HG02642 (cell line): ENCODE data around the gene NPFF.

Experiments
- ATAC-seq: cut with Tn5 transposase; IDR thresholded peaks from one replicate; pipeline ENCODE4 v1.9.1; 2021; ENCODE audit warnings: mild to moderate bottlenecking; ENCODE audit not compliant: unreplicated experiment, poor library complexity

NPFF gene

GRCh38 chr12:53479331-53479730 is 28.0 kb downstream of the NPFF start:
- no peak for ATAC-seq

- ATAC-seq: no peak
Measured at GRCh38 chr12:53478865-53479264, 28.4 kb downstream of the NPFF start.

GRCh38 chr12:53476769-53477209 is 30.5 kb downstream of the NPFF start:
- ATAC-seq: no peak

- no peak for ATAC-seq
Measured at GRCh38 chr12:53474819-53475218, 32.5 kb downstream of the NPFF start.

GRCh38 chr12:53474077-53474476 is 33.2 kb downstream of the NPFF start:
- ATAC-seq: no peak

GRCh38 chr12:53472056-53472582 is 35.2 kb downstream of the NPFF start:
- no peak for ATAC-seq

GRCh38 chr12:53468282-53468681 is 39.0 kb downstream of the NPFF start:
- no peak for ATAC-seq

GRCh38 chr12:53467880-53468279 is 39.4 kb downstream of the NPFF start:
- no peak for ATAC-seq

GRCh38 chr12:53467082-53467481 is 40.2 kb downstream of the NPFF start:
- no peak for ATAC-seq

GRCh38 chr12:53466640-53467039 is 40.6 kb downstream of the NPFF start:
- ATAC-seq: no peak

- no peak for ATAC-seq
Measured at GRCh38 chr12:53465679-53466078, 41.6 kb downstream of the NPFF start.

- ATAC-seq: no peak
Measured at GRCh38 chr12:53464685-53465418, 42.4 kb downstream of the NPFF start.

GRCh38 chr12:53463802-53464560 is 43.3 kb downstream of the NPFF start:
- no peak for ATAC-seq

GRCh38 chr12:53462935-53463334 is 44.3 kb downstream of the NPFF start:
- no peak for ATAC-seq

GRCh38 chr12:53461591-53461990 is 45.7 kb downstream of the NPFF start:
- ATAC-seq: no peak

- no peak for ATAC-seq
Measured at GRCh38 chr12:53461059-53461458, 46.2 kb downstream of the NPFF start.

- no peak for ATAC-seq
Measured at GRCh38 chr12:53459097-53459496, 48.2 kb downstream of the NPFF start.
